VCaP (cell line): Measurements from ENCODE around the gene TAGLN.

ENCODE experiments used
- H3K27ac ChIP-seq: fragments of 450-650 bp; 2 replicates; pipeline ENCODE4 v1.5.1; 2017
- TF ChIP-seq, protein P1 (sequence below): fragments of 450-650 bp; conservative IDR thresholded peaks from 2 replicates; pipeline ENCODE4 v1.5.1; 2017; ENCODE audit warnings: mild to moderate bottlenecking, moderate library complexity

TAGLN gene

DNA sequence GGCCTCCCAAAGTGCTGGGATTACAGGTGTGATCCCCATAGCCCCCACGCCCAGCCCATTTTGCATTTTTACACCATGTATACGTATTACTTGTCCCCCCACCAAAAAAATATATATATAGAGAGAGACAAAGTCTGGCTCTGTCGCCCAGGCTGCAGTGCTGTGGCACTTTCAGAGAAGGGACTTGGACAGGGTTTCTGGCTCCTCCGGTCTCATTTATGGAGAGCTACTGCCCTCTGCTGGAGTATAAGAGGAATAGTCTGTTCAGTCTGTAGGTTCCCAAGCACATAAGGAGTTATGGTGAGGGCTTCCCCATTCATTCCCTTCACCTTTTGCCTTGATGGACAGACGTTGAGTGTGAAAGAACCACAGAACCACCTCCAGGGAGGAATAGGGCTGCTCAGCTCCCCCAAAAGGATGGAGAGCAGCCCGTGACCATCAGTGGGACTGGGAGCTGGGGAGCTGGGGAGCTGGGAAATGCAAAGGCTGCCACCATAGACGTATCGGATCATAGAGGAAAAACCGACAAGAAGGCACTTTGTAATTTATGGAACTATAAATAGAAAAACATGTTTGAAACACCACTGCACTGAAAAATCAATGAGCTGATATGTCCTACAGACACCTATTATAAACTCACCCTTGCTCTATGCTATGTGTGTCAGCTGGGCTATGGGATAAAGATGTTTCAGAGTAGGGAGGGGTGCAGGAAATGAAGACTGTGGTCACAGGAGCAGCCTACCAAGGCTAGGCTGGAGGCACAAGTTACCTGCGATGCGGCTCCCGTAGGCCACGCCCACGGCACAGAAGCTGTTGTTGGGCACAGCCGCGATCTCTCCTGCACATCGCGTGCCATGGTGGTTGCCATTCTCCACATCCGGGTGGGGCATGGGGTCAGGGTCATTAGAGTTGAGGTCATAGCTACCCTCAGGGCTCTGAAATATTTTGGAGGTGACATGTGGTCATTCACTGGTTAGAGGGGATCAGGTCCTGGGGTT is 27.5 kb downstream of the TAGLN start:
- H3K27ac ChIP-seq, result peak overlapping the region; percentile 7; the same call in 1 of the 2 replicates
- TF ChIP-seq, protein P1, sequence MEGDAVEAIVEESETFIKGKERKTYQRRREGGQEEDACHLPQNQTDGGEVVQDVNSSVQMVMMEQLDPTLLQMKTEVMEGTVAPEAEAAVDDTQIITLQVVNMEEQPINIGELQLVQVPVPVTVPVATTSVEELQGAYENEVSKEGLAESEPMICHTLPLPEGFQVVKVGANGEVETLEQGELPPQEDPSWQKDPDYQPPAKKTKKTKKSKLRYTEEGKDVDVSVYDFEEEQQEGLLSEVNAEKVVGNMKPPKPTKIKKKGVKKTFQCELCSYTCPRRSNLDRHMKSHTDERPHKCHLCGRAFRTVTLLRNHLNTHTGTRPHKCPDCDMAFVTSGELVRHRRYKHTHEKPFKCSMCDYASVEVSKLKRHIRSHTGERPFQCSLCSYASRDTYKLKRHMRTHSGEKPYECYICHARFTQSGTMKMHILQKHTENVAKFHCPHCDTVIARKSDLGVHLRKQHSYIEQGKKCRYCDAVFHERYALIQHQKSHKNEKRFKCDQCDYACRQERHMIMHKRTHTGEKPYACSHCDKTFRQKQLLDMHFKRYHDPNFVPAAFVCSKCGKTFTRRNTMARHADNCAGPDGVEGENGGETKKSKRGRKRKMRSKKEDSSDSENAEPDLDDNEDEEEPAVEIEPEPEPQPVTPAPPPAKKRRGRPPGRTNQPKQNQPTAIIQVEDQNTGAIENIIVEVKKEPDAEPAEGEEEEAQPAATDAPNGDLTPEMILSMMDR, result peak; percentile 89

DNA sequence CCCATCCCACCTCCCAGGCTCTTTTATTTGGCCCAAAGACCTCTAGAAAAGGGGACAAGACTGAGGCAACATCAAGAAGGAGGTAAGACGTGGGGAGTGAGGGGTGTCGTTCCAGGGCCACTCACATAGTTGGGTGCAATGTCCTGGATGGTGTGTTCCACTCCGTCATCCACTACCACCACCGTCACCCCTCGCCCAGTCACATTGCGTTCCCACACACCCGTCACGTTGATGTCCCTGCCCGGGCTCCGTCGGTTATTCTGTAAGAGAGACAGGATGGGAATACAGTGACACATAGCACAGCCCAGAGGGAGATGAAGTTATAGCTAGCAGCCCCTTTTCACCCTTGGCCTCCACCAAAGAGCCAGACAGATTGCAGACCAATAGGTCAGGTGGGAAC is 28.9 kb downstream of the TAGLN start:
- TF ChIP-seq, protein P1, result no peak
- no peak overlapping the region for H3K27ac ChIP-seq

DNA sequence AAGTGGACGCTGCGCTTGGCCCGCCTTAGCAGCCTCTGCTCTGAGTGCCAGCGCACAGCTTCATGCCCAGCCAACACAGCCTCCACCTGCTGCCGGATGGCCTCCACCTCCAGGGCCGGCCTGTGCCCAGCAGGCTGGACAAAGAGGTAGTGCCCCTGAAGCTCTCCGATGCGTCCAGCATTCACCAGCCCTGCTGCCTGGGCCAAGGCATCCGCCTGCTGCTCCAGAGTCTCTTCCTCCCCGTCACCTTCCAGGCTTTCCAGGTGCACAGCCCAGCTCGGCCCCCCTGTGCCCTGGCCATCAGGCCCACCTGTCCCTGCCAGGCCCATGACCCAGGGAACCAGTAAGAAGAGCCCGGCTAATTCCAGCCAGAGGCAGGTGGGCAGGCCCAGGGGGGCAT is 30.2 kb downstream of the TAGLN start:
- H3K27ac ChIP-seq, result no peak overlapping the region; the same call in 1 of the 2 replicates
- TF ChIP-seq, protein P1, result no peak

DNA sequence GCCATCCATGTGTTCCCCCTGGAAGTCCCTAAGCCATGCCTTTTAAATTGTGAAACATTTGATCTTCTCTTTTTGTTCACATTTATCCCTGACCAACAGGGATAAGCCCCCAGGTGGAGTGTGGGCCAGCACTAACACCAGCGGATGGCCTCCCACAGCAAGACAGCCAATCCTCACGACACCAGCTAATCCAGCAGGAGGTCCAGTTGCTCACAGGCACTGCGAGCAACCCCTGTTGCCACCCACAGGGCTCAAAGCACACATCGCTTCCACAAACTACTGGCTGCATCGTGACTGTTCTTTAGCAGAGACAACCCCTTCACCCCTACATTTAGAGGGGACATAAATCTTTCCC is 30.7 kb downstream of the TAGLN start:
- TF ChIP-seq, protein P1, result no peak
- H3K27ac ChIP-seq, result peak overlapping the region; percentile 92; the same call in 1 of the 2 replicates

DNA sequence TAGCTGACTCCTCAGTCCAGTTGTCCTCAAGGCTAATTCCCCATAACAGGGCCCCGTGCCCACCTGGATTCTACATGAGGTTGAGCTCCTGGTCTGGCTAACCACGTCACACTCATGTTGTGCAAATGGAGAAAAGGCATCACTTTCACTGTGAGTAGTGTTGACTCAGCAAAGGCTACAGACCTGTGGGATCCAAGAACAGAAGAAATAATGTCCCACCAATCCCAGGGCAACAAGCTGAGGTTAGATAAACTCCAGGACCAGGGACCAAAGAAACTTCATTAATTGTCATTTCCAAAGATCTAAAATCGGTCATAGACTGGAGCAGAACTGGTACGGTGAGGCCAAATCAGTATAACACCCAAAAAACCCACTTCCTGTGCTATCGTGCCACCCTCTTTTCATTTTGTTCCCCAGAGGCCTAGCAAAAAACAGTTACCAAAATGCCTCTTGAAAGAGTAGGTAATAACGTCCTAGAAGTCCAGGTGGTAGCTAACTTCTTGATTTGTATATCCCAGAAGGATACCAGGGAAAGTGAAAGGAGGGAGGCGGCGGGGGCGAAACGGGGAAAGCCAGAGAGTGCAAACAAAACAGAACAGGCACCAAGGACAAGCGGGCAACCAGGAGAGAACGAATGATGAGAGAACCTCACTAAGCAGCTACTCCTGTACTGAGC is 31.3 kb downstream of the TAGLN start:
- TF ChIP-seq, protein P1, result no peak
- H3K27ac ChIP-seq, result peak overlapping the region; percentile 92; the same call in 1 of the 2 replicates

DNA sequence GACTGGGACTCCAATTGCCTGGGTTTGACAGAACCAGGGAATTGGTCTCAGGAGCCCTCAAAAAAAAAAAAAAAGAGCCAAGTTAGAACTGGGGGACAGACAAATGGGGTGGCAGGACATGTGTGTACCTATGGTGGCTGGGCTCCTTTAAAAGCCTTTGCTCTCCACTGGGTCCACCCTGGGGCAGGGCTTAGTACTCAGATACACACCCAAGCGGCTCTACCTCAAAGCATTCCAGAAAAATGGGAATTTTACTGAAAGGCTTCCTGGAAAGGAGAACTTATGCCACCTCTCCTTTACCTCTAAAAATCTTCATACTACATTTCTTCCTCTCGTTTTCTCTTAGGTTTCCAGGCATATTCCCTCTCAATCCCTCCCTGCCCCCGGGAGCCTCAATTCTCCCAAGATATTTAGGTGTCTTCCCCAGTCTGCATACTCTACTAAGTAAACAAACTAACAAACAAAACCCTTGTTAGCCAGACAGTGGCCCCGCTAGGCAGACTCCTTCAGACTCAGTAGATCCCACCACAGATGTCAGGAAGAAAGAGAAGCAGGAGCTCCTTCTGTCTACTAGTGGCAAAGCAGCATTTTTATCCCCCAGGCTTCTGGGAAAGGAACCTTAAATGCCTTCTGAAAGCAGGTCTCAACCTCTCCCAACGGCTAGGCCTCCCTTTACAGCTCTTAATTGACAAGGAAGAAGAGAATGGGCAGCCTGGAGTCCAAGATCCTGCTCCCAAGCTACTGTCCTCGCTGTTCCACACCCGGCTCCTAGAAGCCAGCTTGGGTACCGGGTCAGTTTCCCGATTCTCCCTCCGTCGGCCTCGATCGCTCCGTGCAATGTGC is 32.0 kb downstream of the TAGLN start:
- TF ChIP-seq, protein P1, result no peak
- H3K27ac ChIP-seq, result peak overlapping the region; percentile 92

DNA sequence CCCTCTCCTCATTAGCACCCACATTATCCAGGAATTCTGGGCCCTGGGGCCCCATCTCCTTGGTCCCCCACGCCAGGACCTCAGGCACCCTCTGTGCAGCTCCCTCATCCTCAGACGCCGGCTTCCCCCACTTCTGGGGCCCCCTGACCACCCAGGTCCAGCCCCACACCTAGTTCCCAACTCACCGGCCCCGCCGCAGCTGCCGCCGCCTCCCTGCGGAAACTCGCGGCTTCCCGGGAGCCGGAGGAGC is 32.6 kb downstream of the TAGLN start, which contains the start of gene PCSK7:
PCSK7 (minus strand) TSS at position 232 of the 250 bp plus-strand sequence. CDS start 2,229 bp downstream, outside the sequence.
- peak within 1 kb of the TSS; percentile 92 for H3K27ac ChIP-seq
- TF ChIP-seq, protein P1, result no peak
